Breast epithelium (tissue), 3 donors: Measurements from ENCODE around the gene STRAP. TPM values are rescaled to one million over a fixed set of nuclear protein-coding genes. Genes with fewer than 3 reads are reported as not detected.

Experiments
- total RNA-seq, 3 donors: library from RNA; depleted of rRNA; stranded (reverse); fragments of >200 nt; gene quantifications; one replicate each; pipeline ENCODE4 v1.1.0, GENCODE V29; 2016

STRAP gene
- total RNA-seq, 3 donors from 2014 or later = 50.1 to 60.0 (median 50.8) TPM

Other genes with a start within 250 kb of the STRAP start
- 100 to 1,000 TPM; 137 to 244 (median 168) TPM for gene EPS8, start 93.0 kb upstream of the STRAP start, total RNA-seq
- 10 to 100 TPM; 28.8 to 51.7 (median 44.2) TPM for gene DERA, start 28.9 kb downstream of the STRAP start, total RNA-seq